Testis (tissue), 5 donors: ENCODE results near the gene OR5L1. TPM values are rescaled to one million over a fixed set of nuclear protein-coding genes. Genes with fewer than 3 reads are reported as not detected.

Source experiments
- DNase-seq: peaks from one replicate; pipeline ENCODE4 v3.0.0-alpha.2; 2019
- H3K27ac ChIP-seq, 2 donors: fragments of 200-600 bp; sonication (generic); one replicate each; pipeline ENCODE4 v1.5.1; 2019
- H3K27me3 ChIP-seq: fragments of 200-600 bp; sonication (generic); one replicate; pipeline ENCODE4 v1.5.1; 2019
- H3K36me3 ChIP-seq: fragments of 200-600 bp; sonication (generic); one replicate; pipeline ENCODE4 v1.5.1; 2017; ENCODE audit warnings: low read depth; ENCODE audit errors: missing control alignments
- H3K4me1 ChIP-seq: fragments of 200-600 bp; sonication (generic); one replicate; pipeline ENCODE4 v1.5.1; 2019
- H3K4me3 ChIP-seq, 2 donors: fragments of 200-600 bp; sonication (generic); one replicate each; pipeline ENCODE4 v1.5.1; 2017 to 2019
- H3K9me3 ChIP-seq: fragments of 200-600 bp; sonication (generic); one replicate; pipeline ENCODE4 v1.5.1; 2017
- POLR2A ChIP-seq: fragments of 450-650 bp; IDR thresholded peaks from one replicate; pipeline ENCODE4 v1.6.1; 2017; ENCODE audit warnings: antibody characterized with exemption, mild to moderate bottlenecking, moderate library complexity
- WGBS, 2 donors: methylation state at CpG; one replicate each; pipeline ENCODE4 v1.1.5; 2018; 5-methylcytosine and 5-hydroxymethylcytosine counted together
- intact Hi-C: fragments of 100-400 bp; cut with DNase I; formaldehyde crosslinking; loops from one replicate; pipeline ENCODE4 v1.15.1; 2023; ENCODE audit warnings: low total_unique reads
- long read RNA-seq, 2 donors: transcript quantifications; one replicate each; lab custom pipeline, GENCODE V29; 2026
- polyA plus RNA-seq: library from polyadenylated mRNA; stranded (reverse); fragments of 350-450 nt; fragmentation: Illumina TruSeq; extraction: RNeasy Lipid Tissue Mini Kit (QIAGEN cat#74804); gene quantifications from one replicate; pipeline ENCODE4 v1.2.3, GENCODE V29; 2014; ENCODE audit warnings: low read depth, low replicate concordance; ENCODE audit not compliant: insufficient read depth
- total RNA-seq, 2 donors: library from RNA; depleted of rRNA; stranded (reverse); fragments of >200 nt; gene quantifications; one replicate each; pipeline ENCODE4 v1.2.3, GENCODE V29; 2016
- TF ChIP-seq, protein P1 (sequence below), 3 experiments: fragments of 450-650 bp in 2 of 3; fragments of 200-600 bp in 1 of 3; sonication (generic) in 1 of 3; IDR thresholded peaks; one replicate each; pipeline ENCODE4 v1.5.1; 2016 to 2019; ENCODE audit warnings: antibody characterized with exemption in 3 of 3, mild to moderate bottlenecking in 2 of 3, moderate library complexity in 1 of 3

The OR5L1 gene
- not detected for total RNA-seq
- polyA plus RNA-seq, result not detected
- long read RNA-seq, donor 1, result 0 reads
- long read RNA-seq, donor 2, result 0 reads

- Histone ChIP-seq H3K4me1 (no peaks in the 10 kb centered on the region), H3K4me3 (no peak within 1 kb of the TSS), H3K9me3 (no peaks in the 10 kb centered on the region), H3K27me3 (no peaks in the 10 kb centered on the region), H3K36me3 (no peaks in the 10 kb centered on the region), H3K27ac (no peak within 1 kb of the TSS)
- 85 to 95% methylated on average over 1 of the region's 1 CpG for WGBS, 2 donors
- intact Hi-C loops, result no loop called here
- no peak for TF ChIP-seq POLR2A
- TF ChIP-seq, protein P1, sequence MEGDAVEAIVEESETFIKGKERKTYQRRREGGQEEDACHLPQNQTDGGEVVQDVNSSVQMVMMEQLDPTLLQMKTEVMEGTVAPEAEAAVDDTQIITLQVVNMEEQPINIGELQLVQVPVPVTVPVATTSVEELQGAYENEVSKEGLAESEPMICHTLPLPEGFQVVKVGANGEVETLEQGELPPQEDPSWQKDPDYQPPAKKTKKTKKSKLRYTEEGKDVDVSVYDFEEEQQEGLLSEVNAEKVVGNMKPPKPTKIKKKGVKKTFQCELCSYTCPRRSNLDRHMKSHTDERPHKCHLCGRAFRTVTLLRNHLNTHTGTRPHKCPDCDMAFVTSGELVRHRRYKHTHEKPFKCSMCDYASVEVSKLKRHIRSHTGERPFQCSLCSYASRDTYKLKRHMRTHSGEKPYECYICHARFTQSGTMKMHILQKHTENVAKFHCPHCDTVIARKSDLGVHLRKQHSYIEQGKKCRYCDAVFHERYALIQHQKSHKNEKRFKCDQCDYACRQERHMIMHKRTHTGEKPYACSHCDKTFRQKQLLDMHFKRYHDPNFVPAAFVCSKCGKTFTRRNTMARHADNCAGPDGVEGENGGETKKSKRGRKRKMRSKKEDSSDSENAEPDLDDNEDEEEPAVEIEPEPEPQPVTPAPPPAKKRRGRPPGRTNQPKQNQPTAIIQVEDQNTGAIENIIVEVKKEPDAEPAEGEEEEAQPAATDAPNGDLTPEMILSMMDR (IDR thresholded peaks at IDR 0.05), result no peak
- no peak for DNase-seq
Measured at GRCh38 chr11:55811067-55811466, at the start of gene OR5L1. Gene OR5L1, plus strand, starts transcription at chr11:55811367. Its CDS starts 100 bp downstream, at chr11:55811467.

GRCh38 chr11:55773138-55773537, 38.0 kb upstream of the OR5L1 start, which contains the start of gene OR5D13:
Gene OR5D13, plus strand, starts transcription at chr11:55773438. Its CDS starts 0 bp downstream, at chr11:55773438.
- Histone ChIP-seq H3K4me3 (no peak within 1 kb of the TSS), H3K27ac (no peak within 1 kb of the TSS)
- TF ChIP-seq POLR2A, result no peak
- TF ChIP-seq, protein P1 (IDR thresholded peaks at IDR 0.05), result no peak

GRCh38 chr11:55791606-55792005, 19.6 kb upstream of the OR5L1 start:
- 90% methylated on average over 1 of the region's 1 CpG for WGBS, 2 donors
- Histone ChIP-seq H3K36me3 (no peaks in the 10 kb centered on the region), H3K27me3 (no peaks in the 10 kb centered on the region), H3K4me3 (no peak overlapping the region), H3K9me3 (no peaks in the 10 kb centered on the region), H3K4me1 (no peaks in the 10 kb centered on the region), H3K27ac (no peak overlapping the region)
- DNase-seq, result no peak
- TF ChIP-seq, protein P1 (IDR thresholded peaks at IDR 0.05), result no peak
- TF ChIP-seq POLR2A, result no peak
- intact Hi-C loops, result no loop called here

More at GRCh38 chr11:55773138-55773537, 38.0 kb upstream of the OR5L1 start, which contains the start of gene OR5D13:
- no peak for DNase-seq
- intact Hi-C loops, result no loop called here
- no peaks in the 10 kb centered on the region for H3K9me3 ChIP-seq
- H3K36me3 ChIP-seq, result no peaks in the 10 kb centered on the region
- no peaks in the 10 kb centered on the region for H3K4me1 ChIP-seq
- no peaks in the 10 kb centered on the region for H3K27me3 ChIP-seq

GRCh38 chr11:55793321-55793720, 17.8 kb upstream of the OR5L1 start:
- 50 to 67% methylated on average over 2 of the region's 2 CpGs for WGBS, 2 donors
- Histone ChIP-seq H3K4me1 (no peaks in the 10 kb centered on the region), H3K9me3 (no peaks in the 10 kb centered on the region), H3K27me3 (no peaks in the 10 kb centered on the region), H3K4me3 (no peak overlapping the region), H3K27ac (no peak overlapping the region), H3K36me3 (no peaks in the 10 kb centered on the region)
- no peak for DNase-seq
- intact Hi-C loops, result no loop called here
- TF ChIP-seq, protein P1 (IDR thresholded peaks at IDR 0.05), result no peak
- no peak for TF ChIP-seq POLR2A

DNA sequence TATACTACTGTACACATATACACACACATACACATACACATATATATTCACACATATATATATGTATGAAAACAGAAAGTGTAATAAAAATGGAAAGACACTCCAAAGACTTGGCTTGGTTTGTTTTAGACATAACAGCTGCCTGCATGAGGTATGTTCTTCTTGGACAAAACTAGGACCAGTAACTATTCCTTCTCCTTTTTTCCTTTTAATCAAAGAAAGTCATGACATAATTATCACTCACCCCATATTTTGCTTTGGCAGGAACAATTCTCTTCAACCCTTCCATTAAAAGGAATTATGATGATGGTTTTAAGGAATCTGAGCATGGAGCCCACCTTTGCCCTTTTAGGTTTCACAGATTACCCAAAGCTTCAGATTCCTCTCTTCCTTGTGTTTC, 15.9 kb upstream of the OR5L1 start, which contains the start of gene OR5D14:
Gene OR5D14, plus strand, starts transcription at position 301 of the 400 bp plus-strand sequence. Its CDS starts 0 bp downstream, at position 301.
- intact Hi-C loops, result no loop called here
- no peak for DNase-seq
- no peaks in the 10 kb centered on the region for H3K9me3 ChIP-seq
- no peaks in the 10 kb centered on the region for H3K4me1 ChIP-seq
- H3K4me3 ChIP-seq, result no peak within 1 kb of the TSS
- H3K27me3 ChIP-seq, result no peaks in the 10 kb centered on the region
- H3K27ac ChIP-seq, result no peak within 1 kb of the TSS
- TF ChIP-seq, protein P1 (IDR thresholded peaks at IDR 0.05), result no peak
- no peak for TF ChIP-seq POLR2A
- no peaks in the 10 kb centered on the region for H3K36me3 ChIP-seq
